Endothelial cell (in vitro differentiated cells): Measurements from ENCODE around the gene KMT2C. TPM values are rescaled to one million over a fixed set of nuclear protein-coding genes. Genes with fewer than 3 reads are reported as not detected.
"Not testable (repeated sequence)": the region's sequence is repeated elsewhere in the genome, so short reads cannot be mapped to it uniquely, and the experiment has no call there.

Source experiments
- DNase-seq: peaks from one replicate; pipeline ENCODE4 v3.0.0; 2021; ENCODE audit warnings: low spot score
- H3K27ac Mint-ChIP-seq: one replicate; pipeline ENCODE4 v1.8.0; 2021; ENCODE audit warnings: mixed read lengths, inconsistent platforms; ENCODE audit not compliant: unreplicated experiment
- H3K27me3 Mint-ChIP-seq: one replicate; pipeline ENCODE4 v1.8.0; 2021; ENCODE audit warnings: mild to moderate bottlenecking, moderate library complexity, mixed read lengths, inconsistent platforms; ENCODE audit not compliant: unreplicated experiment
- H3K36me3 Mint-ChIP-seq: one replicate; pipeline ENCODE4 v1.8.0; 2021; ENCODE audit warnings: mild to moderate bottlenecking, low read depth, mixed read lengths, inconsistent platforms; ENCODE audit not compliant: unreplicated experiment
- H3K4me1 Mint-ChIP-seq: one replicate; pipeline ENCODE4 v1.8.0; 2021; ENCODE audit warnings: mild to moderate bottlenecking, mixed read lengths, inconsistent platforms; ENCODE audit not compliant: unreplicated experiment
- H3K4me3 Mint-ChIP-seq: one replicate; pipeline ENCODE4 v1.8.0; 2021; ENCODE audit warnings: mild to moderate bottlenecking, mixed read lengths, inconsistent platforms; ENCODE audit not compliant: unreplicated experiment
- H3K9me3 Mint-ChIP-seq: one replicate; pipeline ENCODE4 v1.8.0; 2021; ENCODE audit warnings: mixed read lengths, inconsistent platforms; ENCODE audit not compliant: unreplicated experiment
- CTCF ChIP-seq: fragments of 200-600 bp; sonication (generic); IDR thresholded peaks from one replicate; pipeline ENCODE4 v1.5.0; 2021; ENCODE audit warnings: antibody characterized with exemption; ENCODE audit not compliant: unreplicated experiment
- total RNA-seq: library from RNA; stranded (reverse); fragmentation: NEBNext Ultra II Directional; extraction: Animal tissue kit (Norgen Biotek cat#: 25700); gene quantifications from one replicate; pipeline ENCODE4 v1.2.1, GENCODE V29; 2021; ENCODE audit not compliant: unreplicated experiment

The KMT2C gene
- total RNA-seq, 1 donor from 2014 or later: 59.8 TPM

GRCh38 chr7:152383341-152384234, 52.2 kb downstream of the KMT2C start:
- Mint-ChIP-seq H3K4me1 (peaks cover 3% of the 10 kb centered on the region), H3K27me3 (no peaks in the 10 kb centered on the region), H3K27ac (no peak overlapping the region), H3K36me3 (no peaks in the 10 kb centered on the region), H3K9me3 (peaks cover 3% of the 10 kb centered on the region), H3K4me3 (no peak overlapping the region)
- TF ChIP-seq CTCF: no peak
- no peak for DNase-seq

- peaks cover 3% of the 10 kb centered on the region for H3K36me3 Mint-ChIP-seq
- H3K4me3 Mint-ChIP-seq: no peak overlapping the region
- no peak overlapping the region for H3K27ac Mint-ChIP-seq
- DNase-seq: no peak
- H3K9me3 Mint-ChIP-seq: peaks cover 3% of the 10 kb centered on the region
- TF ChIP-seq CTCF: no peak
- peaks cover 3% of the 10 kb centered on the region for H3K4me1 Mint-ChIP-seq
- no peaks in the 10 kb centered on the region for H3K27me3 Mint-ChIP-seq
Observed at GRCh38 chr7:152382244-152382643, 53.6 kb downstream of the KMT2C start.

GRCh38 chr7:152380931-152381578, 54.7 kb downstream of the KMT2C start:
- H3K36me3 Mint-ChIP-seq, H3K4me3 Mint-ChIP-seq, DNase-seq, H3K27me3 Mint-ChIP-seq, H3K9me3 Mint-ChIP-seq, H3K4me1 Mint-ChIP-seq, H3K27ac Mint-ChIP-seq: not testable (repeated sequence)

- H3K9me3 Mint-ChIP-seq, H3K27ac Mint-ChIP-seq, DNase-seq, H3K36me3 Mint-ChIP-seq, H3K4me3 Mint-ChIP-seq, H3K27me3 Mint-ChIP-seq, H3K4me1 Mint-ChIP-seq: not testable (repeated sequence)
Observed at GRCh38 chr7:152378497-152378896, 57.3 kb downstream of the KMT2C start.

- not testable (repeated sequence) for H3K27me3 Mint-ChIP-seq, H3K27ac Mint-ChIP-seq, H3K4me3 Mint-ChIP-seq, H3K4me1 Mint-ChIP-seq, DNase-seq, H3K9me3 Mint-ChIP-seq, H3K36me3 Mint-ChIP-seq
Observed at GRCh38 chr7:152376716-152377484, 58.9 kb downstream of the KMT2C start.

- no peak overlapping the region for H3K27ac Mint-ChIP-seq
- H3K36me3 Mint-ChIP-seq: peaks cover 4% of the 10 kb centered on the region
- no peaks in the 10 kb centered on the region for H3K4me1 Mint-ChIP-seq
- peaks cover 2% of the 10 kb centered on the region for H3K27me3 Mint-ChIP-seq
- no peak for DNase-seq
- H3K9me3 Mint-ChIP-seq: no peaks in the 10 kb centered on the region
- TF ChIP-seq CTCF: no peak
- H3K4me3 Mint-ChIP-seq: no peak overlapping the region
Observed at GRCh38 chr7:152370297-152370696, 65.5 kb downstream of the KMT2C start.
